T-helper 17 cell (primary cell): Measurements from ENCODE around the gene SLC22A5. TPM values are rescaled to one million over a fixed set of nuclear protein-coding genes. Genes with fewer than 3 reads are reported as not detected.

Experiments used
- ATAC-seq: fragments of 150-1000 bp; cut with Tn5 transposase; 2 replicates; pipeline ENCODE4 v1.10.0; 2021; ENCODE audit warnings: mild to moderate bottlenecking, moderate library complexity
- DNase-seq, 3 donors: peaks; one replicate each; pipeline versions ENCODE4 v3.0.0 to v3.0.0-alpha.2; 2020 to 2021
- H3K9me3 ChIP-seq: one replicate; pipeline ENCODE4 v1.7.0; 2013; ENCODE audit warnings: low read length, mild to moderate bottlenecking; ENCODE audit not compliant: control insufficient read depth, poor library complexity, severe bottlenecking
- H3K27ac Mint-ChIP-seq: one replicate; pipeline ENCODE4 v1.8.0; 2022; ENCODE audit warnings: mild to moderate bottlenecking, moderate library complexity, mixed read lengths
- H3K27me3 Mint-ChIP-seq: one replicate; pipeline ENCODE4 v1.8.0; 2022; ENCODE audit warnings: mixed read lengths
- H3K36me3 Mint-ChIP-seq: one replicate; pipeline ENCODE4 v1.8.0; 2022; ENCODE audit warnings: low read depth, mixed read lengths
- H3K4me1 Mint-ChIP-seq: one replicate; pipeline ENCODE4 v1.8.0; 2022; ENCODE audit warnings: mild to moderate bottlenecking, mixed read lengths
- H3K4me3 Mint-ChIP-seq: one replicate; pipeline ENCODE4 v1.8.0; 2022; ENCODE audit warnings: mild to moderate bottlenecking, moderate library complexity, mixed read lengths
- total RNA-seq, 4 donors: library from RNA in 2 of 4; stranded (reverse) in 2 of 4; gene quantifications; one replicate each; pipeline ENCODE4 v1.2.3 and lab custom pipeline; 2022 to 2026

SLC22A5 gene
- total RNA-seq, 2 donors from 2014 or later, result 3.4 to 3.7 TPM

GRCh38 chr5:132385326-132386105 is 16.0 kb downstream of the SLC22A5 start:
- DNase-seq (peak in 2 of 3 donors; percentile 33 to 54), ATAC-seq (peak; percentile 77)
- H3K27me3 Mint-ChIP-seq, result no peaks in the 10 kb centered on the region

GRCh38 chr5:132386644-132387286 is 17.3 kb downstream of the SLC22A5 start:
- Mint-ChIP-seq H3K36me3 (no peaks in the 10 kb centered on the region), H3K27me3 (no peaks in the 10 kb centered on the region), H3K27ac (peak overlapping the region; percentile 43), H3K4me3 (no peak overlapping the region), H3K4me1 (peaks cover 39% of the 10 kb centered on the region)
- no peaks in the 10 kb centered on the region for H3K9me3 ChIP-seq
- DNase-seq (peak; percentile 45 to 64 (median 62)), ATAC-seq (peak; percentile 91)

More at GRCh38 chr5:132385326-132386105, 16.0 kb downstream of the SLC22A5 start:
- peaks cover 33% of the 10 kb centered on the region for H3K4me1 Mint-ChIP-seq
- H3K27ac Mint-ChIP-seq, result peak overlapping the region; percentile 9
- no peak overlapping the region for H3K4me3 Mint-ChIP-seq
- no peaks in the 10 kb centered on the region for H3K9me3 ChIP-seq
- H3K36me3 Mint-ChIP-seq, result peaks cover 1% of the 10 kb centered on the region

- Mint-ChIP-seq H3K4me3 (no peak overlapping the region), H3K4me1 (peaks cover 48% of the 10 kb centered on the region), H3K36me3 (no peaks in the 10 kb centered on the region), H3K27me3 (no peaks in the 10 kb centered on the region), H3K27ac (peak overlapping the region; percentile 86)
- DNase-seq (no peak), ATAC-seq (no peak)
- no peaks in the 10 kb centered on the region for H3K9me3 ChIP-seq
These were observed 18.2 kb downstream of the SLC22A5 start for GRCh38 chr5:132387640-132388117.

GRCh38 chr5:132388244-132389050 is 18.9 kb downstream of the SLC22A5 start:
- peak overlapping the region; percentile 87 for H3K27ac Mint-ChIP-seq
- no peaks in the 10 kb centered on the region for H3K9me3 ChIP-seq
- no peak for DNase-seq

GRCh38 chr5:132389051-132389331 is 19.5 kb downstream of the SLC22A5 start:
- DNase-seq, result no peak
- no peak overlapping the region for H3K4me3 Mint-ChIP-seq
- H3K9me3 ChIP-seq, result no peaks in the 10 kb centered on the region
- H3K36me3 Mint-ChIP-seq, result no peaks in the 10 kb centered on the region
- no peak for ATAC-seq
- peak overlapping the region; percentile 87 for H3K27ac Mint-ChIP-seq
- H3K27me3 Mint-ChIP-seq, result no peaks in the 10 kb centered on the region
- H3K4me1 Mint-ChIP-seq, result peaks cover 57% of the 10 kb centered on the region

More at GRCh38 chr5:132388244-132389050, 18.9 kb downstream of the SLC22A5 start:
- peaks cover 55% of the 10 kb centered on the region for H3K4me1 Mint-ChIP-seq
- no peaks in the 10 kb centered on the region for H3K36me3 Mint-ChIP-seq
- H3K27me3 Mint-ChIP-seq, result no peaks in the 10 kb centered on the region
- H3K4me3 Mint-ChIP-seq, result no peak overlapping the region
- ATAC-seq, result no peak

GRCh38 chr5:132389585-132390286 is 20.2 kb downstream of the SLC22A5 start:
- H3K4me1 Mint-ChIP-seq, result peaks cover 63% of the 10 kb centered on the region
- no peaks in the 10 kb centered on the region for H3K9me3 ChIP-seq
- H3K4me3 Mint-ChIP-seq, result peak overlapping the region; percentile 7
- H3K36me3 Mint-ChIP-seq, result no peaks in the 10 kb centered on the region
- DNase-seq (no peak), ATAC-seq (no peak)
- H3K27ac Mint-ChIP-seq, result peak overlapping the region; percentile 87
- no peaks in the 10 kb centered on the region for H3K27me3 Mint-ChIP-seq

- H3K9me3 ChIP-seq, result no peaks in the 10 kb centered on the region
- no peak for DNase-seq
- no peak for ATAC-seq
- Mint-ChIP-seq H3K36me3 (no peaks in the 10 kb centered on the region), H3K4me1 (peaks cover 68% of the 10 kb centered on the region), H3K4me3 (no peak overlapping the region), H3K27me3 (no peaks in the 10 kb centered on the region), H3K27ac (peak overlapping the region; percentile 87)
These were observed 21.7 kb downstream of the SLC22A5 start for GRCh38 chr5:132391247-132391646.

- no peak for ATAC-seq
- H3K4me1 Mint-ChIP-seq, result peaks cover 67% of the 10 kb centered on the region
- no peaks in the 10 kb centered on the region for H3K36me3 Mint-ChIP-seq
- no peaks in the 10 kb centered on the region for H3K9me3 ChIP-seq
- DNase-seq, result no peak
- peak overlapping the region; percentile 87 for H3K27ac Mint-ChIP-seq
- no peaks in the 10 kb centered on the region for H3K27me3 Mint-ChIP-seq
- peak overlapping the region; percentile 39 for H3K4me3 Mint-ChIP-seq
These were observed 22.4 kb downstream of the SLC22A5 start for GRCh38 chr5:132391870-132392269.

- no peaks in the 10 kb centered on the region for H3K27me3 Mint-ChIP-seq
- no peak for ATAC-seq
- no peak for DNase-seq
- H3K27ac Mint-ChIP-seq, result peak overlapping the region; percentile 87
- no peaks in the 10 kb centered on the region for H3K36me3 Mint-ChIP-seq
- H3K4me3 Mint-ChIP-seq, result no peak overlapping the region
- no peaks in the 10 kb centered on the region for H3K9me3 ChIP-seq
- peaks cover 72% of the 10 kb centered on the region for H3K4me1 Mint-ChIP-seq
These were observed 22.9 kb downstream of the SLC22A5 start for GRCh38 chr5:132392411-132392810.

GRCh38 chr5:132392978-132393825 is 23.7 kb downstream of the SLC22A5 start:
- DNase-seq, result no peak
- H3K4me3 Mint-ChIP-seq, result peak overlapping the region; percentile 21
- peak overlapping the region; percentile 87 for H3K27ac Mint-ChIP-seq
- H3K9me3 ChIP-seq, result no peaks in the 10 kb centered on the region
- no peak for ATAC-seq
- H3K36me3 Mint-ChIP-seq, result no peaks in the 10 kb centered on the region
- H3K27me3 Mint-ChIP-seq, result no peaks in the 10 kb centered on the region
- H3K4me1 Mint-ChIP-seq, result peaks cover 74% of the 10 kb centered on the region

- no peaks in the 10 kb centered on the region for H3K27me3 Mint-ChIP-seq
- DNase-seq (no peak), ATAC-seq (peak; percentile 23)
- H3K4me3 Mint-ChIP-seq, result peak overlapping the region; percentile 36
- H3K36me3 Mint-ChIP-seq, result peaks cover 3% of the 10 kb centered on the region
- no peaks in the 10 kb centered on the region for H3K9me3 ChIP-seq
- H3K27ac Mint-ChIP-seq, result peak overlapping the region; percentile 87
- peaks cover 81% of the 10 kb centered on the region for H3K4me1 Mint-ChIP-seq
These were observed 25.3 kb downstream of the SLC22A5 start for GRCh38 chr5:132394667-132395259.

- H3K9me3 ChIP-seq, result no peaks in the 10 kb centered on the region
- peaks cover 85% of the 10 kb centered on the region for H3K4me1 Mint-ChIP-seq
- H3K27me3 Mint-ChIP-seq, result no peaks in the 10 kb centered on the region
- H3K4me3 Mint-ChIP-seq, result peak overlapping the region; percentile 76
- DNase-seq (no peak), ATAC-seq (peak; percentile 72)
- H3K36me3 Mint-ChIP-seq, result peaks cover 8% of the 10 kb centered on the region
- H3K27ac Mint-ChIP-seq, result peak overlapping the region; percentile 87
These were observed 27.1 kb downstream of the SLC22A5 start for GRCh38 chr5:132396589-132397031.
